Common myeloid progenitor, CD34-positive (primary cell): ENCODE data around the gene TXNL4A.
"Not testable (repeated sequence)": the region's sequence is repeated elsewhere in the genome, so short reads cannot be mapped to it uniquely, and the experiment has no call there.

Experiments used
- CTCF ChIA-PET: fragments of 350-600 bp; sonication (Branson Sonifier 250); formaldehyde crosslinking; loops from one replicate; lab custom pipeline; 2021; ENCODE audit warnings: antibody characterized with exemption; lab: Charles Lee
- POLR2A ChIA-PET: fragments of 350-600 bp; sonication (Branson Sonifier 250); formaldehyde crosslinking; loops from one replicate; lab custom pipeline; 2021; ENCODE audit warnings: antibody characterized with exemption; lab: Charles Lee
- DNase-seq, 3 donors: peaks; one replicate each; pipeline versions ENCODE4 v3.0.0 to v3.0.0-alpha.2; 2013
- H3K27ac ChIP-seq, 2 experiments: 1 replicate in 1 of 2; 2 replicates in 1 of 2; pipeline ENCODE4 v1.7.0; 2013; ENCODE audit warnings: inconsistent platforms in 2 of 2, low read length in 2 of 2, mild to moderate bottlenecking in 2 of 2, low read depth in 1 of 2, moderate library complexity in 1 of 2; ENCODE audit not compliant: severe bottlenecking in 2 of 2, insufficient read depth in 1 of 2, poor library complexity in 1 of 2
- H3K27me3 ChIP-seq, 5 experiments: replicated peaks in 2 of 5; 1 replicate in 3 of 5; 2 replicates in 2 of 5; pipeline versions ENCODE4 v1.6.1 to v1.7.0; 2013; ENCODE audit warnings: low read length in 4 of 5, mild to moderate bottlenecking in 2 of 5, moderate library complexity in 2 of 5, inconsistent platforms in 1 of 5; ENCODE audit not compliant: insufficient read depth in 5 of 5, control insufficient read depth in 4 of 5
- H3K36me3 ChIP-seq, 4 experiments: 1 replicate in 2 of 4; 2 replicates in 2 of 4; pipeline versions ENCODE4 v1.6.1 to v1.7.0; 2013; ENCODE audit warnings: low read length in 3 of 4, control low read depth in 1 of 4, mild to moderate bottlenecking in 1 of 4; ENCODE audit not compliant: control insufficient read depth in 4 of 4, insufficient read depth in 4 of 4
- H3K4me1 ChIP-seq, 4 experiments: 1 replicate in 3 of 4; 2 replicates in 1 of 4; pipeline versions ENCODE4 v1.6.1 to v1.7.1; 2013; ENCODE audit warnings: low read length in 3 of 4, mild to moderate bottlenecking in 3 of 4, control low read depth in 1 of 4, inconsistent platforms in 1 of 4, moderate library complexity in 1 of 4; ENCODE audit not compliant: control insufficient read depth in 4 of 4, insufficient read depth in 4 of 4; ENCODE audit errors: control extremely low read depth in 1 of 4
- H3K4me3 ChIP-seq, 7 experiments: 1 replicate in 4 of 7; 2 replicates in 3 of 7; pipeline versions ENCODE4 v1.5.1 to v1.7.0; 2013; ENCODE audit warnings: mild to moderate bottlenecking in 7 of 7, low read length in 6 of 7, moderate library complexity in 6 of 7, inconsistent platforms in 2 of 7, low read depth in 2 of 7, control low read depth in 1 of 7; ENCODE audit not compliant: insufficient read depth in 4 of 7, control insufficient read depth in 1 of 7; ENCODE audit errors: extremely low read depth in 1 of 7
- H3K9me3 ChIP-seq, 5 experiments: 1 replicate in 4 of 5; 2 replicates in 1 of 5; pipeline versions ENCODE4 v1.6.1 to v1.7.1; 2013; ENCODE audit warnings: low read length in 4 of 5, mild to moderate bottlenecking in 2 of 5, inconsistent platforms in 1 of 5, low read depth in 1 of 5, moderate library complexity in 1 of 5; ENCODE audit not compliant: control insufficient read depth in 4 of 5, insufficient read depth in 2 of 5; ENCODE audit errors: control extremely low read depth in 1 of 5
- WGBS: methylation state at CpG from one replicate; pipeline ENCODE4 v1.1.5; 2013; ENCODE audit not compliant: insufficient coverage; 5-methylcytosine and 5-hydroxymethylcytosine counted together

TXNL4A gene

DNA sequence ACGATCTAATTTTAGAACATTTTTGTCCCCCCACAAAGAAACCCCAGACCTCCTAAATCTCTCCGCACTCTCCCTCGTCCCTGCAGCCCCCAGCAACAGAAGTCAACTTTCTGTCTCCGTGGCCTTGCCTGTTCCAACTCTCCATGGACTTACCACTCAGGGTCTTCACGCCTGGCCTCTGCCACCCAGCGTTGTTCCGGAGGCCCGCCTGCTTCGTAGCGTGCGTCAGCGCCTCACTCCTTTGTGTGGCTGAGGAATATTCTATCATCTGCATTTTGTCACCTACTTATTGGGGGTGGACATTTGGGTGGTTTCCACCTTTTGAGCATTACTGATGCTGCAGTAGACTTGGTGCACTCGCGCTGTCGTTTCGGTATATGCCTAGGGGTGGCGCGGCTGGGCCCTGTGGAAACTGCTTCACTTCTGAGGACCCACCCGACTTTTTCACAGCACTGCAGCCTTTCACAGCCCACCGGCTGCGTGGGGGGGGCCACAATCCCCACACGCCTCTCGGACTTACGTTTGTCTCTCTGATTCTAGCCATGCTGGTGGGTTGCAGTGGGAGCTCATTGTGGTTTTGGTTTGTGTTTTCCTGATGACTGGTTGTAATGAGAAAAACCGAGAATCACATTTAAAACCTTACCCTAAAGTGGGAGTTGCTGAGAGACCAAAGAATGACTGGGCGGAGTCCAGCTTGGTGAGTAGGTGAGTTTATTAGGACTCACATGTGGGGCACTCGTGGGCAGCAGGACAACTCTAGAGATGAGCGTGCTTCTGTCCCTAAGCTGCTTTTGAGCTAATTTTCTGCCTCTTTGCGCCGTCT lies 25.3 kb downstream of the TXNL4A start:
- ChIA-PET POLR2A (interaction anchor here (1.1 to 1.8 kb wide), 2 partner anchors 10 to 12 kb away, joined by 3 to 5 read pairs; partner anchors contain the start of gene SLC66A2), CTCF (interaction anchor here (1.0 to 1.7 kb wide), 2 partner anchors 10 to 25 kb away, joined by 3 to 5 read pairs; no protein-coding TSS in a partner anchor)
- DNase-seq = peak in 1 of 3 donors; percentile 30
- Histone ChIP-seq H3K27me3 (peaks cover 0 to 2% (median 0%) of the 10 kb centered on the region in 5 experiments), H3K36me3 (peaks cover 0 to 5% (median 4%) of the 10 kb centered on the region in 4 experiments), H3K27ac (no peak overlapping the region), H3K4me3 (no peak overlapping the region), H3K4me1 (peaks cover 2 to 43% (median 21%) of the 10 kb centered on the region in 4 experiments), H3K9me3 (no peaks in the 10 kb centered on the region)
- WGBS = 94% methylated on average over 23 of the region's 30 CpGs

DNA sequence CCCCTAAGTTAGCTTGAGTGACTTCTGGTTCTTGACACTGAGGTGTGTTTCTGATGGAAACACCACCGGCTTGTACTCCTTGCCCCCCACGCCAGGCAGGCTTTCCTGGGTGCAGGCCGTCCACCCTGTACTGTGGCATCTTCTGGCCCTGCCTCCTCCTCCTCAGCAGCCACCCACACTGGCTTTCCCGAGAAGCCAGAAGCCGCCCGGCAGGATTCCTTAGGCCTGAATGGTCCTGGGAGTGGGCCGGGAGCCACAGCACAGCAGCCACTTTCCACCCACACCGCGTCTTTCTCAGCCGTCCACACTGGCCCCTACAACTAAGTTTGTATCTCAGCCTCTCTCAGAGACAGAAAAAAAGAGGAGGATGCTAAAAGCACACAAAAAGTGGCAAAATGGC lies 26.1 kb downstream of the TXNL4A start:
- peaks cover 0 to 2% (median 0%) of the 10 kb centered on the region in 5 experiments for H3K27me3 ChIP-seq
- H3K36me3 ChIP-seq = no peaks in the 10 kb centered on the region
- WGBS = 88% methylated on average over 10 of the region's 10 CpGs
- DNase-seq = no peak
- H3K9me3 ChIP-seq = no peaks in the 10 kb centered on the region
- H3K27ac ChIP-seq = no peak overlapping the region
- H3K4me1 ChIP-seq = peaks cover 2 to 43% (median 21%) of the 10 kb centered on the region in 4 experiments
- CTCF ChIA-PET = interaction anchor here (1.1 to 1.7 kb wide), 6 partner anchors 11 to 584 kb away, joined by 3 to 5 read pairs (median 4); partner anchors contain the start of gene SLC66A2
- POLR2A ChIA-PET = interaction anchor here (1.0 kb wide), 1 partner anchor 11 kb away, joined by 3 read pairs; the partner anchor contains the start of gene SLC66A2
- no peak overlapping the region for H3K4me3 ChIP-seq

DNA sequence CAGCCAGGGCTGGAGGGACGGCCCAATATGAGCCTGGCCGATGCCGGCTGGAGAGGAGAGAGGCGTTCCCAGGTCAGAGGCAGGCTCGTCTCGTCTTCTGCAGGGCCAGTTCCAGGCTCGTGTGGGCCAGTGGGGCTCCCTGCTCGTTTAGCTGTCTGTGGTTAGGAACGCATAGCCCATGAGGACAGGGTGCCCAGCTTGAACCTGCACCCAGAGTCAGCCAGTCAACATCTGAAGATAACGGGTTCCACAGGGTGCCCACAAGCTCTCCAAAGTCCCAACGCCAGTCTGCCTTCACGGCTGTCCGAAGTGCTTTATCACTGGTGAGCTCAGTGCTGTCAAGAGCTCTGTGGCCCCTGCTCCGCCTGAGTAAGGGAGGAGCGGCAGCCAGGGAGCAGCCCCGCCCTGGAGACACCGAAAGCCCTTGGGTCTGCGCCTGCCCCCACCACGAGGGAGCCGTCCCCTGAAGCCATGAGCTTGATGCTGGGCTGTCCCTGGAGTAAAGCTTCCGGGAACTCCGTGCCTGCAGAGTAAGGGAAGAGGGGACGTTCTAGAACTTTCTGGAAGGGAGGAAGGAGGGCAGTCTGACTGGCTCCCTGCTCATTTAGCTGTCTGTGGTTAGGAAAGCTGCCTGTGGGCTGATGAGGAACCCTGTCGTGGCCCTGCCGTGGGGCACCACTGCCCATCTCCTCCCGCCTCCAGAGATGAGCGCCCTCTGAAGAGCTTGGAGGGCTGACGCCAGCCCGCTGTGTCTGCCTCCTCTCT lies 26.7 kb downstream of the TXNL4A start:
- 86% methylated on average over 25 of the region's 29 CpGs for WGBS
- Histone ChIP-seq H3K36me3 (no peaks in the 10 kb centered on the region), H3K4me1 (peaks cover 2 to 43% (median 21%) of the 10 kb centered on the region in 4 experiments), H3K9me3 (no peaks in the 10 kb centered on the region), H3K27ac (no peak overlapping the region), H3K4me3 (no peak overlapping the region), H3K27me3 (peaks cover 0 to 2% (median 0%) of the 10 kb centered on the region in 5 experiments)
- ChIA-PET CTCF (interaction anchor here (1.1 to 1.6 kb wide), 5 partner anchors 10 to 583 kb away, joined by 3 to 5 read pairs (median 4); partner anchors contain the start of gene SLC66A2), POLR2A (interaction anchor here (0.6 to 1.0 kb wide), 2 partner anchors 10 to 107 kb away, joined by 3 read pairs; partner anchors contain the start of gene SLC66A2)
- DNase-seq = peak in 1 of 3 donors; percentile 45

DNA sequence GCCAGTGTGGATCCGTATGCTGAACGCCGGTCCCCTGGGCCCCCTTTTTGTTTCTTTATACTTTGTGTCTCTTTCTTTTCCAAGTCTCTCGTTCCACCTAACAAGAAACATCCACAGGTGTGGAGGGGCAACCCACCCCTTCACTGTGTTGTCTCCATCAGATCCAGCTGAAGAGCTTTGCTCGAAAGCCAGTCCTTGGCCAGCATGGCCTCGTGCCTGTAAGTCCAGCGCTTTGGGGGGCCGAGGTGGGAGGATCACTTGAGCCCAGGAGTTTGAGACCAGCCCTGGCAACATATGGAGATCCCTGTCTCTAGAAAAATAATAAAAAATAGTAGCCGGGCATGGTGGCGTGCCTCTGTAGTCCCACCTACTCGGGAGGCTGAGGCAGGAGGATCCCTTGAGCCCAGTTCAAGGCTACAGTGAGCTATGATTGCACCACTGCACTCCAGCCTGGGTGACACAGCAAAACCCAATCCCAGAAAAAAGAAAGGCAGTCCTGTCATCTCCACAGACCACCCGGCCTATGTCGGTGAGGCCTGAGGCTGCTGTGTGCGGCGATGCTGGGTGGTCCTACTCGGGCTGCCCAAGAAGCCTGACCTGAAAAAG lies 27.3 kb downstream of the TXNL4A start:
- Histone ChIP-seq H3K9me3 (no peaks in the 10 kb centered on the region), H3K4me3 (no peak overlapping the region), H3K27ac (no peak overlapping the region), H3K27me3 (peaks cover 0 to 2% (median 0%) of the 10 kb centered on the region in 5 experiments), H3K36me3 (no peaks in the 10 kb centered on the region), H3K4me1 (peaks cover 2 to 43% (median 21%) of the 10 kb centered on the region in 4 experiments)
- ChIA-PET CTCF (interaction anchor here (1.1 to 1.6 kb wide), 5 partner anchors 10 to 582 kb away, joined by 3 to 5 read pairs (median 4); partner anchors contain the start of gene SLC66A2), POLR2A (interaction anchor here (0.6 kb wide), 1 partner anchor 106 kb away, joined by 3 read pairs; no protein-coding TSS in a partner anchor)
- WGBS = 96% methylated on average over 15 of the region's 16 CpGs
- no peak for DNase-seq

DNA sequence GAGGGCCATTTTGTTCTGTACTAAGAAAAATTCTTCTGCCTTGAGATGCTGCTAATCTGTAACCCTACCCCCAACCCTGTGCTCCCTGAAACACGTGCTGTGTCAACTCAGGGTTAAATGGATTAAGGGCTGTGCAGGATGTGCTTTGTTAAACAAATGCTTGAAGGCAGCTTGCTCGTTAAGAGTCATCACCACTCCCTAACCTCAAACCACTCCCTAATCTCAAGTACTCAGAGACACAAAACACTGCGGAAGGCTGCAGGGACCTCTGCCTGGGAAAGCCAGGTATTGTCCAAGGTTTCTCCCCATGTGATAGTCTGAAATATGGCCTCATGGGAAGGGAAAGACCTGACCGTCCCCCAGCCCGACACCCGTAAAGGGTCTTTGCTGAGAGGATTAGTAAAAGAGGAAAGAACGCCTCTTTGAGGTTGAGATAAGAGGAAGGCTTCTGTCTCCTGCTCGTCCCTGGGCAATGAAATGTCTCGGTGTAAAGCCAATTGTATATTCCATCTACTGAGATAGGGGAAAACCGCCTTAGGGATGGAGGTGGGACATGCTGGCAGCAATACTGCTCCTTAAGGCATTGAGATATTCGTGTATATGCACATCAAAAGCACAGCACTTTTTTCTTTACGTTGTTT lies 28.1 kb downstream of the TXNL4A start:
- H3K27me3 ChIP-seq, H3K4me3 ChIP-seq, H3K27ac ChIP-seq, H3K36me3 ChIP-seq, POLR2A ChIA-PET, H3K9me3 ChIP-seq: not testable (repeated sequence)
- peak in 1 of 3 donors; percentile 56 for DNase-seq
- CTCF ChIA-PET = interaction anchor here (1.0 kb wide), 1 partner anchor 14 kb away, joined by 3 read pairs; no protein-coding TSS in a partner anchor
- WGBS = 45% methylated on average over 8 of the region's 12 CpGs
- peaks cover 2 to 39% (median 17%) of the 10 kb centered on the region in 4 experiments for H3K4me1 ChIP-seq

DNA sequence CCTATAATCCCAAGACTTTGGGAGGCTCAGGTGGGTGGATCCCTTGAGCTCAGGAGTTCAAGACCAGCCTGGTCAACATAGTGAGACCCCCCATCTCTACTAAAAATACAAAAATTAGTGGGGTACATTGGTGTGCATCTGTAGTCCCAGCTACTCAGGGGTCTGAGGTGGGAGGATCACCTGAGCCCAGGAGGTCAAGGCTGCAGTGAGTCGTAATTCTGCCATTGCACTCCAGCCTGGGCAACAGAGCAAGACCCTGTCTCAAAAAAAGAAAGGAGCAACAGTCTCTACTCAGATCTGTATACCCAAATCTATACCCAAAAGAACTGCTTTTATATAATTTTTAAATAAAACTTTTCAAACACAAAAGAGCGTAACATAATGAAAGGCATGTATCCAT lies 29.4 kb downstream of the TXNL4A start:
- ChIA-PET POLR2A (no interaction called here), CTCF (interaction anchor here (0.8 kb wide), 1 partner anchor 14 kb away, joined by 3 read pairs; no protein-coding TSS in a partner anchor)
- peaks cover 0 to 29% (median 11%) of the 10 kb centered on the region in 4 experiments for H3K4me1 ChIP-seq
- H3K9me3 ChIP-seq = no peaks in the 10 kb centered on the region
- no peak overlapping the region for H3K4me3 ChIP-seq
- peaks cover 0 to 2% (median 0%) of the 10 kb centered on the region in 5 experiments for H3K27me3 ChIP-seq
- no peak overlapping the region for H3K27ac ChIP-seq
- no peaks in the 10 kb centered on the region for H3K36me3 ChIP-seq
- DNase-seq = no peak
- WGBS = no CpG with 5 or more reads among the region's 2 CpGs
